SJSA1 (cell line): ENCODE results near the gene HAND1. TPM values are rescaled to one million over a fixed set of nuclear protein-coding genes. Genes with fewer than 3 reads are reported as not detected.

ENCODE experiments used
- DNase-seq, 2 experiments: peaks; one replicate each; pipeline ENCODE4 v3.0.0-alpha.2; 2015 to 2020; ENCODE audit warnings: low spot score in 2 of 2, low read depth in 1 of 2
- H3K27ac ChIP-seq: fragments of 250-450 bp; sonication (Bioruptor Pico); 2 replicates; pipeline ENCODE4 v1.5.1; 2020; ENCODE audit warnings: mild to moderate bottlenecking, moderate library complexity
- H3K27me3 ChIP-seq: fragments of 250-450 bp; sonication (Bioruptor Pico); replicated peaks from 2 replicates; pipeline ENCODE4 v1.5.1; 2020; ENCODE audit warnings: mild to moderate bottlenecking, moderate library complexity
- H3K36me3 ChIP-seq: fragments of 250-450 bp; sonication (Bioruptor Pico); 2 replicates; pipeline ENCODE4 v1.5.1; 2020; ENCODE audit warnings: mild to moderate bottlenecking
- H3K4me1 ChIP-seq: fragments of 250-450 bp; sonication (Bioruptor Pico); replicated peaks from 2 replicates; pipeline ENCODE4 v1.6.1; 2021; ENCODE audit warnings: mild to moderate bottlenecking
- H3K4me3 ChIP-seq: fragments of 250-450 bp; sonication (Bioruptor Pico); 2 replicates; pipeline ENCODE4 v1.5.1; 2020; ENCODE audit warnings: mild to moderate bottlenecking
- H3K9me3 ChIP-seq: fragments of 250-450 bp; sonication (Bioruptor Pico); replicated peaks from 2 replicates; pipeline ENCODE4 v1.5.1; 2020; ENCODE audit warnings: mild to moderate bottlenecking
- total RNA-seq: library from RNA; depleted of rRNA; stranded (reverse); fragments of >200 nt; shearing (Covaris generic); gene quantifications from 2 replicates; pipeline ENCODE4 v1.2.3, GENCODE V29; 2014

The HAND1 gene
- total RNA-seq, 1 experiment from 2014 or later, result not detected

- Histone ChIP-seq H3K27ac (no peak overlapping the region), H3K9me3 (no peaks in the 10 kb centered on the region), H3K36me3 (no peaks in the 10 kb centered on the region), H3K4me1 (peaks cover 11% of the 10 kb centered on the region), H3K4me3 (no peak overlapping the region), H3K27me3 (peaks cover 54% of the 10 kb centered on the region)
- DNase-seq, result no peak
These were observed 7.9 kb downstream of the HAND1 start for GRCh38 chr5:154470137-154470536.

- Histone ChIP-seq H3K4me3 (no peak overlapping the region), H3K9me3 (no peaks in the 10 kb centered on the region), H3K27me3 (peaks cover 30% of the 10 kb centered on the region), H3K4me1 (peaks cover 11% of the 10 kb centered on the region), H3K36me3 (no peaks in the 10 kb centered on the region), H3K27ac (no peak overlapping the region)
- DNase-seq, result peak; percentile 82 to 85
These were observed 10.2 kb downstream of the HAND1 start for GRCh38 chr5:154467655-154468354.

GRCh38 chr5:154466671-154467070 lies 11.4 kb downstream of the HAND1 start:
- no peak for DNase-seq
- peaks cover 11% of the 10 kb centered on the region for H3K4me1 ChIP-seq
- no peak overlapping the region for H3K4me3 ChIP-seq
- no peaks in the 10 kb centered on the region for H3K36me3 ChIP-seq
- H3K9me3 ChIP-seq, result no peaks in the 10 kb centered on the region
- peaks cover 19% of the 10 kb centered on the region for H3K27me3 ChIP-seq
- H3K27ac ChIP-seq, result no peak overlapping the region

- H3K4me1 ChIP-seq, result peaks cover 10% of the 10 kb centered on the region
- H3K4me3 ChIP-seq, result no peak overlapping the region
- DNase-seq, result no peak
- no peak overlapping the region for H3K27ac ChIP-seq
- no peaks in the 10 kb centered on the region for H3K36me3 ChIP-seq
- H3K27me3 ChIP-seq, result peaks cover 14% of the 10 kb centered on the region
- no peaks in the 10 kb centered on the region for H3K9me3 ChIP-seq
These were observed 11.9 kb downstream of the HAND1 start for GRCh38 chr5:154466147-154466546.

GRCh38 chr5:154465169-154465568 lies 12.9 kb downstream of the HAND1 start:
- Histone ChIP-seq H3K27ac (no peak overlapping the region), H3K36me3 (no peaks in the 10 kb centered on the region), H3K9me3 (no peaks in the 10 kb centered on the region), H3K4me1 (peaks cover 1% of the 10 kb centered on the region), H3K27me3 (peaks cover 4% of the 10 kb centered on the region), H3K4me3 (no peak overlapping the region)
- no peak for DNase-seq

GRCh38 chr5:154464438-154464837 lies 13.6 kb downstream of the HAND1 start:
- no peaks in the 10 kb centered on the region; the same call in 1 of the 2 replicates for H3K27me3 ChIP-seq
- no peak overlapping the region for H3K4me3 ChIP-seq
- no peaks in the 10 kb centered on the region; the same call in 1 of the 2 replicates for H3K4me1 ChIP-seq
- DNase-seq, result no peak
- no peaks in the 10 kb centered on the region for H3K9me3 ChIP-seq
- no peaks in the 10 kb centered on the region for H3K36me3 ChIP-seq
- H3K27ac ChIP-seq, result no peak overlapping the region

- Histone ChIP-seq H3K27me3 (no peaks in the 10 kb centered on the region), H3K4me1 (no peaks in the 10 kb centered on the region; the same call in 1 of the 2 replicates), H3K4me3 (no peak overlapping the region), H3K27ac (no peak overlapping the region), H3K9me3 (no peaks in the 10 kb centered on the region), H3K36me3 (peaks cover 10% of the 10 kb centered on the region)
- DNase-seq, result no peak
These were observed 16.5 kb downstream of the HAND1 start for GRCh38 chr5:154461531-154461930.

GRCh38 chr5:154460172-154460571 lies 17.9 kb downstream of the HAND1 start:
- H3K4me1 ChIP-seq, result no peaks in the 10 kb centered on the region; the same call in 1 of the 2 replicates
- DNase-seq, result no peak
- no peaks in the 10 kb centered on the region for H3K27me3 ChIP-seq
- peaks cover 24% of the 10 kb centered on the region for H3K36me3 ChIP-seq
- H3K4me3 ChIP-seq, result no peak overlapping the region
- H3K27ac ChIP-seq, result no peak overlapping the region
- H3K9me3 ChIP-seq, result no peaks in the 10 kb centered on the region

- H3K9me3 ChIP-seq, result no peaks in the 10 kb centered on the region
- H3K27me3 ChIP-seq, result no peaks in the 10 kb centered on the region
- H3K36me3 ChIP-seq, result peaks cover 35% of the 10 kb centered on the region
- DNase-seq, result no peak
- no peaks in the 10 kb centered on the region for H3K4me1 ChIP-seq
- H3K27ac ChIP-seq, result no peak overlapping the region
- no peak overlapping the region for H3K4me3 ChIP-seq
These were observed 19.0 kb downstream of the HAND1 start for GRCh38 chr5:154459015-154459414.

- Histone ChIP-seq H3K9me3 (no peaks in the 10 kb centered on the region), H3K27me3 (no peaks in the 10 kb centered on the region), H3K4me1 (no peaks in the 10 kb centered on the region), H3K36me3 (peaks cover 59% of the 10 kb centered on the region), H3K4me3 (no peak overlapping the region), H3K27ac (no peak overlapping the region)
- no peak for DNase-seq
These were observed 21.5 kb downstream of the HAND1 start for GRCh38 chr5:154456540-154456939.

GRCh38 chr5:154455585-154455984 lies 22.4 kb downstream of the HAND1 start:
- no peaks in the 10 kb centered on the region for H3K4me1 ChIP-seq
- no peak for DNase-seq

GRCh38 chr5:154451957-154452356 lies 26.1 kb downstream of the HAND1 start:
- DNase-seq, result no peak
- H3K4me3 ChIP-seq, result no peak overlapping the region
- H3K9me3 ChIP-seq, result no peaks in the 10 kb centered on the region
- peaks cover 11% of the 10 kb centered on the region for H3K4me1 ChIP-seq
- no peak overlapping the region for H3K27ac ChIP-seq
- peaks cover 66% of the 10 kb centered on the region for H3K36me3 ChIP-seq
- no peaks in the 10 kb centered on the region for H3K27me3 ChIP-seq

More at GRCh38 chr5:154455585-154455984, 22.4 kb downstream of the HAND1 start:
- H3K36me3 ChIP-seq, result peaks cover 66% of the 10 kb centered on the region
- no peak overlapping the region for H3K27ac ChIP-seq
- H3K4me3 ChIP-seq, result no peak overlapping the region
- no peaks in the 10 kb centered on the region for H3K9me3 ChIP-seq
- H3K27me3 ChIP-seq, result no peaks in the 10 kb centered on the region

- no peaks in the 10 kb centered on the region; the same call in 1 of the 2 replicates for H3K9me3 ChIP-seq
- H3K27me3 ChIP-seq, result no peaks in the 10 kb centered on the region
- DNase-seq, result peak in 1 of 2 experiments; percentile 32
- H3K4me1 ChIP-seq, result peaks cover 21% of the 10 kb centered on the region
- no peak overlapping the region for H3K4me3 ChIP-seq
- no peak overlapping the region for H3K27ac ChIP-seq
- peaks cover 51% of the 10 kb centered on the region for H3K36me3 ChIP-seq
These were observed 28.2 kb downstream of the HAND1 start for GRCh38 chr5:154449786-154450185.

GRCh38 chr5:154447089-154447725 lies 30.8 kb downstream of the HAND1 start:
- no peak overlapping the region for H3K27ac ChIP-seq
- peak overlapping the region; percentile 85 for H3K4me3 ChIP-seq
- peaks cover 25% of the 10 kb centered on the region for H3K4me1 ChIP-seq
- H3K9me3 ChIP-seq, result no peaks in the 10 kb centered on the region; the same call in 1 of the 2 replicates
- peaks cover 32% of the 10 kb centered on the region for H3K36me3 ChIP-seq
- no peaks in the 10 kb centered on the region for H3K27me3 ChIP-seq
- no peak for DNase-seq
